GM13977 (cell line): Measurements from ENCODE around the gene SPATA13.
A peak's percentile ranks its signal among the peaks of the same experiment; 100 is the strongest.

ENCODE experiments used
- DNase-seq: peaks from one replicate; pipeline ENCODE4 v3.0.0; 2012; ENCODE audit warnings: low spot score
- CTCF ChIP-seq: IDR thresholded peaks from 2 replicates; pipeline ENCODE4 v1.5.1; 2012; ENCODE audit warnings: mild to moderate bottlenecking, control low read depth; ENCODE audit not compliant: insufficient read depth; ENCODE audit errors: extremely low read depth, missing control alignments
- in situ Hi-C: fragments of 300-500 bp; cut with MboI; formaldehyde crosslinking; loops from one replicate; pipeline ENCODE4 v1.12.0; 2022; ENCODE audit warnings: low sequenced_read_pairs, low pct_unique_long_range_greater_than_20kb, mixed read lengths, inconsistent platforms; ENCODE audit not compliant: unreplicated experiment

SPATA13 gene

DNA sequence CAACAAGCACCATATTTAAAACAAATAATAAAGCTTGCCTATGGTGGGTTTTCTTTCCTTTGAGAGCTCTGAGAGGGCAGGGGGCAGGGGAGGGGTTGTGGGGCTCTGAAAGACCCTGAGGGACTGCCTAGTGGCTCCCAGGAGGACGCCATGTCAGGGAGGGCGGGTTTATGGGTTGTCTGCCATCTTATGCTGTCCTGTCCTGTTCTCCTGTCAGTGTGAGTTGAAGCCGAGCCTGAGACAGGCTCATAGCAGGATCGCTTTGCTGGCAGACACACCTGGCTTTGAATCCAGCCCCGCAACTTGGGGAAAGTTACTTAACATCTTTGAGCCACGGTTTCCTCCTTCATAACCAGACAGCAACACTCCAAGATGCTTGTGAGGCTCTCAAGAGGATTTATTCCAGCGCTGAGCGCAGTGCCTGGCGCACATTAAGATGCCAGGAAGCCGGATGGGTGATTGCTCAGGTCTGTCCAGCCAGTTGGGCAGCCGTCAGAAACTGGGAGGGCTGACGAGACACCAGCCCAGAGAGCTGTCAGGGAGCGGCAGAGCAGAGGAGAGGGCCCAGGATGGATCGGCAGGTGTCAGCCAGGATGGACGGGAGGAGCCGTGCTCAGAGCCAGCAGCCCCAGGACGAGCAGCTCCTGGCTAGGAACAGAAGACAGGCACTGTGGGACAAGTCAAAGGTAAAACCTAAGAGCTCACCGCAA is 112.1 kb downstream of the SPATA13 start:
- TF ChIP-seq CTCF, result no peak
- in situ Hi-C loops, result no loop called here
- no peak for DNase-seq

DNA sequence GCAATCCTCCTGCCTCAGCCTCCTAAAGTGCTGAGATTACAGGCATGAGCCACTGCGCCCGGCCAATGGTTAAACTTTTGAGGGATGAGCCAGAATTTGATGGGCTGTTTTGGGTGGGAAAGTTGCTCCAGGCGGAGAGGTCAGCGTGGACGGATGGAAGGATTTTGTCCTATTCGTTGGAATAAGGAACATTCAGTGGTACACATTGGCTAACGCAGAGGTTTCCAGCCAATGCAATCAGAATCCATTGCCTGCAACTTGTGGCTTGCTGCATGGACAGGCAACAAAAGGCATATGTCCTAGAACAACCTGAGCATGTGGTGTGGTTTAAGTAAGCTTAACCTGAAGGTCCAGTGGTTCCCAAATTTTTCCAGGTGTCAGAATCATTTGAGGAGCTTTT is 113.4 kb downstream of the SPATA13 start:
- no peak for DNase-seq
- TF ChIP-seq CTCF, result no peak
- in situ Hi-C loops, result no loop called here

DNA sequence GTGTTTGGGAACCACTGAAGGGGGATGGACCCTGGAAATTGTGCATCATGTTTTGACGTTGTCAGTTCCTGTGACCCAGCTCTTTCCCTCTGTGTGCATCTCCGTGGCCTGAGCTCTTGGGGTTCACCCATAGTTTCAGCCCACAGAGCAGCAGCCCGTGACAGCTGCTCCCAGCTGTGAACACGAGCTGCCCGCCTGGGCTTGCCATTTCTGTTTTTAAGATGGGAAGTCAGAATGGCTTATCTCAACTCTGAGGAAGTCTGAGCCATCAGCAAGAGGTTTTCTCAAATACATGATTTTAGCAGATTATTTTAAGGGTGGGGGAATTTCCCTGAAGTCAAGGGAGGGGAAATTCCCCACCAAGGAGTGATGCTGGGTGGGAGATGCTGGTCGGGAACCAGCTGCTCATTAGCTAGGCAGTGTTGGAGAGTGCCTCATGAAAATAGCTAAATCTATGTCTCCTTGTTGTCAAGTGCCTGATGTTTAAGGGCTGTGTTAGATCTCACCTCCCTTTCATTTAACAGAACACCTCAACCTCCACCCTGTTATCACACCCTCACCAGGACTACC is 114.0 kb downstream of the SPATA13 start:
- peak; percentile 74 for DNase-seq
- in situ Hi-C loops, result no loop called here
- TF ChIP-seq CTCF, result no peak

DNA sequence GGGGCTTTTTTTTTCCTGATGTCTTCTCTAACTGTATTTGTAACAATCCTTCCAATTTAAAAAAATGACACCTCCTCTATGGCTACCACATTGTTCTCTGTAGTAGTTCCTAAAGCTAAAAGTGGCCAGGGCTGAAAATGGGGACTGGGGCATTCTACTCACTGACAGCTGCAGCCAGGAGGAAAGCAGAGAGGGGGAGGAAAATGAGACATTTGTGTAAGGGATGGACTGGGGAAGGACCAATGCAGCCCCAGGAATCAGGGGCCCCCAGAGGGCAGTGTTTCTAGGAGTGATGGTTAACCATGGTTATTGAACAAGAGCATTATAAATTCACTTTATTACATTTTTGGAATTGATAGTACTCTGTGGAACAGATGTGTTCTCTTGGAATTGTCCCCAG is 114.5 kb downstream of the SPATA13 start:
- in situ Hi-C loops, result no loop called here
- TF ChIP-seq CTCF, result peak; percentile 15
- no peak for DNase-seq

GRCh38 chr13:24276306-24276705 is 115.8 kb downstream of the SPATA13 start:
- no peak for TF ChIP-seq CTCF
- in situ Hi-C loops, result no loop called here
- peak; percentile 49 for DNase-seq

GRCh38 chr13:24276861-24277260 is 116.3 kb downstream of the SPATA13 start:
- no peak for TF ChIP-seq CTCF
- DNase-seq, result no peak
- in situ Hi-C loops, result no loop called here
